ENCODE data around the gene MED8. TPM values are rescaled to one million over a fixed set of nuclear protein-coding genes. Genes with fewer than 3 reads are reported as not detected.

The MED8 gene, protein sequence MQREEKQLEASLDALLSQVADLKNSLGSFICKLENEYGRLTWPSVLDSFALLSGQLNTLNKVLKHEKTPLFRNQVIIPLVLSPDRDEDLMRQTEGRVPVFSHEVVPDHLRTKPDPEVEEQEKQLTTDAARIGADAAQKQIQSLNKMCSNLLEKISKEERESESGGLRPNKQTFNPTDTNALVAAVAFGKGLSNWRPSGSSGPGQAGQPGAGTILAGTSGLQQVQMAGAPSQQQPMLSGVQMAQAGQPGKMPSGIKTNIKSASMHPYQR
- 28.6 and 44.9 TPM in 2 replicates for total RNA-seq

DNA sequence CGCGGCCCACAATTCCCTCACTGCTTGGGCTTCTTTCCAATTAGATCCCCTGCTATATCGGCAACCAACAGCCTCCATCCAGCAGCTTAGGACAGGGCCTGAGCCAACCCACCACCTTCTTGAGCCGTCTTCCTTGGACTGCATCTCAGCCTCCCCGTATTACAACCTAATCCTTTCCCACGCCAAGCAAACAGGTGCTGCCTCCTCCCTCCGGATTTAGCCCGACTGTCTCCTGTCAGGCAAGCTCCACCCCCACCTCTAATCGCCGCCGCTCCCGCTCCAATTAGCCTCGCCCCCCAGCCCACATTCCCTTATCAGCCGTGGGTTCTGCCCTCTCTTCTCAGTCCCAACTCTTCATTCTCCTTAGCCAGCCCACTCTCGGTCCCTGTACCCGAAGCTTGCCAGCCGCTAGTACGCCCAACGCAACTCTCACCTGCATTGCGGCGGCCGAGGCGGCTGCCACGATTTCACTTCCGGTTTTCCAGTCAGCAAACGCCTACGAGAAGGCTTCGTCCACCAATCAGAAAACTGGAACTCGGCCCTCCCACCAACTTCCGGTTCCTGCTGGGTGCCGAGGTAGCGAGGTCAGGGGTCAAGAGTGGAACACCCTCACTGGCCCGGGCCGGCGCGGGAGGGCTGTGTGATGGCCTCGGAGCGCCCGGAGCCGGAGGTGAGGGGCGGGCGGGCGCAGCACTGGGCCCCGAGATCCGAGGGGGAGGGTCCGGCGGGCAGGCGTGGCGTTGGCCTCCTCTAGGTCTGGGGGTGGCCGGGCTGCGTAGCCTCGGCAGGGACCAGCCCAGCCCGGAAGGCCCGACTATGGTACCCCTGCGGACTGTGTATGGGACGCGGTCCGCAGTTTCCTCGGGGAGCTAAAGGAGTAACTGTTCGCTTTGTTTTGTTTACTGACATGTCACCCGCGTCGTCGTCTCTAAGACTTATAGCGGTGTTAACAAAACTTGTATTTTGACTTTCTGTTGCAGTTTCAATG is at the start of gene MED8, which contains the start of gene SZT2:
MED8 (minus strand) TSS at position 475 of the 988 bp plus-strand sequence; CDS start at position 439, 36 bp downstream.
SZT2 (plus strand) TSS at position 574 of the 988 bp plus-strand sequence; CDS start at position 644, 70 bp downstream.

DNA sequence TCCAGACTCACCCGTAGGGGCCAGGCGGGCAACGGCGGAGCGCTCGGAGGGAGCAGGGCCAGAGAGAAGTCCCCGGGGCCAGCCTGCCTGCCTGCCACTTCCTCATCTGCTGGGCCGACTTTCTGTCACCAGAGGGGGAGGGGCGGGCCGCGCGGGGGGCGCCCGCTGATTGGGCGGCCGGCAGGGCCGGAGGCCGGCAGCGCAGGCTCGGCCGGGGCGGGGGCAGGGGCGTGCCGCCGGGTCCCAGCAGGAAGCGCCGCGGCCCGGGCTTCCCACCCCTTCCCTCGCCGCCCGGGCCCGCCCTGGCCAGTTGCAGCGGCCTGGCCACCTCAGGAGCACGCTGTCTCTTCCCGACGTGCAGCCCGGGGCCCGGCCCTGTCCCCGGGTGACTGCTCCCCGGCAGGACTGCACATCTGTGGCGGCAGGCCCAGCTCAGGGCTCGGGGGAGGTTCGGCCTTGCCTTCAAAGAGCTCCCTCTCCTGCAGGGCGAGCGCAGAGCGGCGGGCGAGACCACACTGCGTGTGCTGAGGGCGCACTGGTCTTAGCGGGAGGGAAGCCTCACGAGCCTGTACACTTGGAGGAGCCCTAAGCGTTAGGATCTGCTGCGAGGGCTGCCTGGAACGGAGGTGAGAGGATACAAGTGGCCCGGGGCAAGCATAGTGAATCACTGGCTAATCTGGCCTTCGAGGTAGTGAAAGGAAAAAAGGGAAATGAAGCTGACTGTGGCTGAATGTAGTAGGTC is 21.5 kb downstream of the MED8 start, which contains the start of gene ELOVL1:
ELOVL1 (minus strand) TSS at position 108 of the 742 bp plus-strand sequence. CDS start 2,402 bp downstream, outside the sequence.

DNA sequence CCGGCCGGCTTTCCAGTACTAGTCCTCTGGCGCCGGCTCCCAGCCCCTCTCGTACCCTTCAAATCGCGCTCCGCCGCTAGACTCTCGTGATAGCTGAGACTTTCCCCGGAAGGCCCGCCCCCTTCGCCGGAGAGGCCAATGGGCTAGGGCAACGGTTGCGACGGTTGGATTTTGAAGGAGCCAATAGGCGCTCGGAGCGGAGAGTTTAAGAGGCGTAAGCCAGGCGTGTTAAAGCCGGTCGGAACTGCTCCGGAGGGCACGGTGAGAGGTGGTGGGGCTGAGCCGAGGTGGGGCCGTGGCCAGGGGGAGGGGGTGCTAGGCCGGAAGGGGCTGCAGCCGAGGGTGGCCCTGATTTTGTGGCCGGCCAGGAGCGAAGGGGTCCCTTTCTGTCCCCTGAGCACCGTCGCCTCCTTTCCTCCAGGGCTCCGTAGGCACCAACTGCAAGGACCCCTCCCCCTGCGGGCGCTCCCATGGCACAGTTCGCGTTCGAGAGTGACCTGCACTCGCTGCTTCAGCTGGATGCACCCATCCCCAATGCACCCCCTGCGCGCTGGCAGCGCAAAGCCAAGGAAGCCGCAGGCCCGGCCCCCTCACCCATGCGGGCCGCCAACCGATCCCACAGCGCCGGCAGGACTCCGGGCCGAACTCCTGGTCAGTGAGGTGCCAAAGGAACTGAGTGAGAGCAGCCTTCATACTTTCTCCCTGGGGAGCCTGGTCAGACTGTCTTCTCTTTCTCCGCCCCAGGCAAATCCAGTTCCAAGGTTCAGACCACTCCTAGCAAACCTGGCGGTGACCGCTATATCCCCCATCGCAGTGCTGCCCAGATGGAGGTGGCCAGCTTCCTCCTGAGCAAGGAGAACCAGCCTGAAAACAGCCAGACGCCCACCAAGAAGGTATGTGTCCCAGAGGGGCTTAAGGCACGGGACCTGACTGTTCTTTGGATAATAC is 30.6 kb downstream of the MED8 start, which contains the start of gene CDC20:
CDC20 (plus strand) TSS at position 236 of the 948 bp plus-strand sequence; CDS start at position 471, 235 bp downstream.

DNA sequence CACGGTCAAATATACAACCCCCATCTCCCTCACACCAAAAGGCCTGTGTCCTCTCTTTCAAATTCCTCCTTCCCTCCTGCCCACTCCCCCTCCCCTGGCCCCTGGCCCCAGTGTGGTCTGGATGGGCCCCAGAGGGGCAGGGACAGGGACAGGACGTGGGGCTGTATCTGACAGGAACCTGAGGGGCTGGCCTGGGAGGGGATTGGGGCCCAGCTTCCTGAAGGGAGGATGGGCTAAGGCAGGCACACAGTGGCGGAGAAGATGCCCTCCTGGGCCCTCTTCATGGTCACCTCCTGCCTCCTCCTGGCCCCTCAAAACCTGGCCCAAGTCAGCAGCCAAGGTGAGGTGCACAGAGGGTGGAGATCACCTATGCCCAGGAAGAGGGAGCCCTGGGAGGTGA is 52.0 kb downstream of the MED8 start, which contains the start of gene MPL:
MPL (plus strand) TSS at position 231 of the 400 bp plus-strand sequence; CDS start at position 262, 31 bp downstream.

Other genes with a start within 250 kb of the MED8 start
- 51.5 and 52.3 TPM in 2 replicates for gene EBNA1BP2, start 217.5 kb downstream of the MED8 start, total RNA-seq
- gene CFAP57, start 217.5 kb downstream of the MED8 start, total RNA-seq = 0.50 and 0.59 TPM in 2 replicates
- gene TMEM125, start 119.8 kb downstream of the MED8 start, total RNA-seq = not detected in 2 replicates
- not detected in 2 replicates for gene C1orf210, start 104.2 kb downstream of the MED8 start, total RNA-seq
- gene TIE1, start 88.8 kb downstream of the MED8 start, total RNA-seq = 3.3 and 5.5 TPM in 2 replicates
- not detected in 2 replicates for gene MPL, start 52.0 kb downstream of the MED8 start, total RNA-seq
- 5.3 and 6.1 TPM in 2 replicates for gene CDC20, start 30.8 kb downstream of the MED8 start, total RNA-seq
- 33.8 and 52.2 TPM in 2 replicates for gene ELOVL1, start 21.8 kb downstream of the MED8 start, total RNA-seq
- gene SZT2, start 99 bp upstream of the MED8 start, total RNA-seq = 14.7 and 17.2 TPM in 2 replicates
- 7.5 and 9.1 TPM in 2 replicates for gene HYI, start 64.1 kb upstream of the MED8 start, total RNA-seq
- gene PTPRF, start 141.1 kb upstream of the MED8 start, total RNA-seq = 9.0 and 9.3 TPM in 2 replicates

Measured in cardiac ventricle fibroblast (primary cell).